Stimulated activated CD4-positive, alpha-beta T cell treated with anti-CD3 and anti-CD28 coated beads, Interleukin-12 subunit alpha, Interleukin-12 subunit beta, amount 100 ng/mL, for 4 hours (primary cell): ENCODE data around the gene STAG3.
"Not testable (repeated sequence)": the region's sequence is repeated elsewhere in the genome, so short reads cannot be mapped to it uniquely, and the experiment has no call there.

Experiments
- DNase-seq: peaks from one replicate; pipeline ENCODE4 v3.0.0-alpha.2; 2020

The STAG3 gene

GRCh38 chr7:100177045-100178001 lies at the start of gene STAG3, which contains the start of gene GPC2:
Gene STAG3 (plus strand): TSS chr7:100177918. CDS start chr7:100180557, 2,639 bp downstream.
Gene GPC2 (minus strand): TSS chr7:100177381. CDS start chr7:100177199, 182 bp downstream.
- DNase-seq = peak; percentile 98

- DNase-seq = no peak
These were observed 49.1 kb upstream of the STAG3 start for GRCh38 chr7:100128637-100128963.

GRCh38 chr7:100130220-100130607 lies 47.5 kb upstream of the STAG3 start:
- not testable (repeated sequence) for DNase-seq

GRCh38 chr7:100130608-100131453 lies 46.9 kb upstream of the STAG3 start:
- peak; percentile 81 for DNase-seq

GRCh38 chr7:100132126-100132525 lies 45.6 kb upstream of the STAG3 start:
- DNase-seq = no peak

GRCh38 chr7:100132697-100133151 lies 45.0 kb upstream of the STAG3 start:
- DNase-seq = peak; percentile 57

GRCh38 chr7:100137851-100138760 lies 39.6 kb upstream of the STAG3 start:
- DNase-seq = no peak

- no peak for DNase-seq
These were observed 36.2 kb upstream of the STAG3 start for GRCh38 chr7:100141555-100141949.

- no peak for DNase-seq
These were observed 35.3 kb upstream of the STAG3 start for GRCh38 chr7:100142461-100142860.

GRCh38 chr7:100146350-100146749 lies 31.4 kb upstream of the STAG3 start:
- not testable (repeated sequence) for DNase-seq

- no peak for DNase-seq
These were observed 30.4 kb upstream of the STAG3 start for GRCh38 chr7:100147278-100147677.

- no peak for DNase-seq
These were observed 29.5 kb upstream of the STAG3 start for GRCh38 chr7:100148225-100148558.

GRCh38 chr7:100148559-100149328 lies 29.0 kb upstream of the STAG3 start, which contains the start of gene LAMTOR4:
Gene LAMTOR4 (plus strand): TSS chr7:100148918. CDS start chr7:100148973, 55 bp downstream.
- peak; percentile 92 for DNase-seq

GRCh38 chr7:100152404-100152803 lies 25.3 kb upstream of the STAG3 start:
- DNase-seq = no peak

GRCh38 chr7:100152937-100153666 lies 24.6 kb upstream of the STAG3 start:
- DNase-seq = no peak

- no peak for DNase-seq
These were observed 23.8 kb upstream of the STAG3 start for GRCh38 chr7:100153708-100154535.

- DNase-seq = no peak
These were observed 22.8 kb upstream of the STAG3 start for GRCh38 chr7:100154651-100155491.

- no peak for DNase-seq
These were observed 22.0 kb upstream of the STAG3 start for GRCh38 chr7:100155553-100156317.
